GM12892 (cell line): ENCODE measurements around the gene CD74.

ENCODE experiments used
- POLR2A ChIP-seq: IDR thresholded peaks from 2 replicates; pipeline ENCODE4 v1.6.1; 2011; ENCODE audit warnings: low read depth, low read length, control low read depth
- POLR2AphosphoS5 ChIP-seq: IDR thresholded peaks from 2 replicates; pipeline ENCODE4 v1.6.1; 2011; ENCODE audit warnings: low read depth, low read length, control low read depth
- TAF1 ChIP-seq: IDR thresholded peaks from 2 replicates; pipeline ENCODE4 v1.6.1; 2011; ENCODE audit warnings: low read depth, mild to moderate bottlenecking, control low read depth, low read length, borderline replicate concordance

GRCh38 chr5:150460781-150461180 is 48.1 kb upstream of the CD74 start:
- no peak for TF ChIP-seq POLR2A
- TF ChIP-seq POLR2AphosphoS5 = no peak
- TF ChIP-seq TAF1 = no peak
